ENCODE data around the gene MMP10.

Gene MMP10

DNA sequence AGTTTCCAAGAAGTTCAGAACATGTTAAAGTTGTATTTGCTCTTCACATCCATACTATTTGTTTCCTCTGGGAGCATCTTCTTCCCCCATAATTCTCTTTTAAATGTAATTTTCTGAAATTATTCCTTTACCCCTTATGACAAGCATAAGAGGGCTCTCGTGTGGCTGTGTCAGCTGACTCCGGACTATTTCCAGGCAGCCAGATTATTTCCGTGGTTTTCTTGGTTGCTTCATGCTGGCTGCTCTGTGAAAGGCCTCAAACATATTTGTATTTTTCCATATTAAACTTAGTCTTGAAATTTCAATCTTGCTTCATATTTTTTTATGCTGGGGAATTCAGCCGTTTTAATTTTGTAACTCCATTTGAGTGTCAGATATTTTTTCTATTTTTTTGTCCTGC lies 20.3 kb upstream of the MMP10 start:
- CTCF ChIA-PET: no interaction called here
- no peak for DNase-seq (ENCODE audit: extremely low spot score)
- POLR2A ChIA-PET: no interaction called here
- no peak for TF ChIP-seq FOXK2 (IDR thresholded peaks at IDR 0.05)
- no peak for TF ChIP-seq ELF4 (IDR thresholded peaks at IDR 0.05)
- no peak for TF ChIP-seq NFRKB (IDR thresholded peaks at IDR 0.05)
- no peak for TF ChIP-seq SUZ12 (IDR thresholded peaks at IDR 0.05)
- TF ChIP-seq FOXA1 (IDR thresholded peaks at IDR 0.05): no peak
- TF ChIP-seq BHLHE40 (IDR thresholded peaks at IDR 0.05; ENCODE audit: borderline replicate concordance): no peak
- TF ChIP-seq FOXM1 (IDR thresholded peaks at IDR 0.05; ENCODE audit: borderline replicate concordance): no peak
- TF ChIP-seq TARDBP (IDR thresholded peaks at IDR 0.05): no peak
- TF ChIP-seq HDGF (IDR thresholded peaks at IDR 0.05; ENCODE audit: borderline replicate concordance): no peak
- TF ChIP-seq CTBP1 (IDR thresholded peaks at IDR 0.05; ENCODE audit: borderline replicate concordance): no peak
- TF ChIP-seq ARNT (IDR thresholded peaks at IDR 0.05): no peak
- TF ChIP-seq, protein P1, sequence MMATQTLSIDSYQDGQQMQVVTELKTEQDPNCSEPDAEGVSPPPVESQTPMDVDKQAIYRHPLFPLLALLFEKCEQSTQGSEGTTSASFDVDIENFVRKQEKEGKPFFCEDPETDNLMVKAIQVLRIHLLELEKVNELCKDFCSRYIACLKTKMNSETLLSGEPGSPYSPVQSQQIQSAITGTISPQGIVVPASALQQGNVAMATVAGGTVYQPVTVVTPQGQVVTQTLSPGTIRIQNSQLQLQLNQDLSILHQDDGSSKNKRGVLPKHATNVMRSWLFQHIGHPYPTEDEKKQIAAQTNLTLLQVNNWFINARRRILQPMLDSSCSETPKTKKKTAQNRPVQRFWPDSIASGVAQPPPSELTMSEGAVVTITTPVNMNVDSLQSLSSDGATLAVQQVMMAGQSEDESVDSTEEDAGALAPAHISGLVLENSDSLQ (IDR thresholded peaks at IDR 0.05): no peak
- TF ChIP-seq L3MBTL2 (conservative IDR thresholded peaks at IDR 0.05): no peak

DNA sequence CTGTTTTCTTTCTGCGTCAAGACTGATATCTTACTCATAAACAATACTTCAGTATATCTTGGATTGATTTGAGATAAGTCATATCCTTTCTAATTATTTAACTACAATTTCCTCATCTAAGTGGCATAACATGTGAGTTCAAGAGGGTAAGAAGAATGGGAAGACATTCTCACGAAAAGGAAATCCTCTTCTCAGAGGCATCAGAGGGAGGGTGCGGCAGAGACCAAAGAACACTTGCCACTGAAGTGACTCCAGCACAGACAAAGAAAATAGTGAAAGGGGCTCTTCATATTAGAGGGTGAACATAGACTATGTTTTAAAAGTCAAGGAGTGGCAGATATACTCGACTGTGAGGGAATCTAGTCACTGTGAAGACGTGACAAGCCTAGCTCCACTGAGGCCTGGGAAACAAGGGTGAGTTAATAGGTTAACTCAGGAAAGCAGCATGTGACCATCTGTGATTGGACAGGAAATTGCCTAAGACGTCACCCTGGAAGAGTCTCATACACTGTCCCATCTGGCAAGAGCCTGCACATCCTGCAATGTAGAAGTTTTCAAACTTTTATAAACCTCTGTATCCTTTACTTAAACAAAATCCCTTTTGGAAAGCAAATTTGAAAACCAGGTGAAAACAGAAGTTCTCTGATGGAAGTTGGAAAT lies 19.4 kb upstream of the MMP10 start:
- CTCF ChIA-PET: no interaction called here
- no peak for DNase-seq (ENCODE audit: extremely low spot score)
- TF ChIP-seq FOXM1 (IDR thresholded peaks at IDR 0.05; ENCODE audit: borderline replicate concordance): no peak

DNA sequence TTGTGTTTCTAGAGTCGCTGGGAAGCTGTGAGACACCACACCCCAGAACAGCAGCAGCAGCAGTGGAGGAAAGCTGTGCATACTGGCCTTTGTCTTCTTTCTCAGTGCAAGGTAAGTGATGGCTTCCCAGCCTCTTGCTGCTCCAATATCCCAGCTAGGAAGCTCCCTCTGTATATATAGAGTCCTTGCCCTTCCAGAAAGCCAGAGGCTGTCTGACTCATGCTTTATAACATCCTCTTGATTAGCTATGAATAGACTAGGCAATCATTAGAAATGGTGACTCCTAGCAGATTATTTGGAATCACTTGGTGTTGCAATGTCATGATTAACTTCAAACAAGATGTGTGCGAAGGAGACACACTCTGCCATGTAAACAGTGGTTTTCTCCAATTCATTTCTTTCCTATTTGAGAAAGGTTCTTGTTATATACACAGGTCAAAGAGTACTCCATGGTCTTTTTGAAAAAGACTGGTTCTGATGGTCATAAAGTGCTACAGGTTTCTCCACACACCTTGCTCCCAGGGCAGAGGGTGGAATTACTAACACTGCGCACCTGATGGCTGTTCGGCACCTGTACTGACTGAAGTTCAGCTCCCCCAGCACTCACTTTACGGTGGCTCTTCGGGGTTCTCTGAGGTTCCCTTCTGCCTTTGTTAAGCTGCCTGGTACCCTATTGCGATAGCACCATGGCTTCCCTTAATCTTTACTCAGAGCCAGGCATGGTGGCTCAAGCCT lies 17.8 kb upstream of the MMP10 start, which contains the start of gene MMP1:
MMP1 (minus strand) TSS at position 149 of the 735 bp plus-strand sequence; CDS start at position 81, 68 bp downstream.
- ChIA-PET CTCF (interaction anchor here (0.6 kb wide), 1 partner anchor 160 kb away, joined by 6 read pairs; no protein-coding TSS in a partner anchor), POLR2A (no interaction called here)
- TF ChIP-seq ARNT (IDR thresholded peaks at IDR 0.05) (no peak), FOXK2 (IDR thresholded peaks at IDR 0.05) (no peak)
- TF ChIP-seq, protein P1 (IDR thresholded peaks at IDR 0.05): no peak
- no peak for DNase-seq (ENCODE audit: extremely low spot score)

More for the DNA sequence above, 19.4 kb upstream of the MMP10 start:
- POLR2A ChIA-PET: no interaction called here

DNA sequence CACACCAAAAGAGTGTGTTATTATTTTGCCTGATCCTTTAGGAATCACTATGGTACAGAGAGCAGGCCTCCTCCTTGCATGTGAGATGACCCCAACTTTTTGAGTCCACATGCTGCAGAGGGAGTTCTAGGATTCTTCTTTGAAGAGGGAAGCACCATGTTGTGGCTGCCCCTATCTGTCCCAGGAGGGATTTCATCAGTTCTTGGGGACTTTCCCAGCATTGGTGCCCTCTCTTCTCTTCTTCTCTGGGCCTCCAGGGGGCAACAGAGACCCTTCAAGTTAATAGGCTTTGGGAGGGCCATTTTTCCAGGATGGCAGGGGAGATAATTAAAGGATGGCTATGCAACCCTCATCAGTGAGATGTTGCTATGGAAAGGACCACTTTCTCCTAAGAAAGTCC lies 14.0 kb upstream of the MMP10 start:
- POLR2A ChIA-PET: no interaction called here

DNA sequence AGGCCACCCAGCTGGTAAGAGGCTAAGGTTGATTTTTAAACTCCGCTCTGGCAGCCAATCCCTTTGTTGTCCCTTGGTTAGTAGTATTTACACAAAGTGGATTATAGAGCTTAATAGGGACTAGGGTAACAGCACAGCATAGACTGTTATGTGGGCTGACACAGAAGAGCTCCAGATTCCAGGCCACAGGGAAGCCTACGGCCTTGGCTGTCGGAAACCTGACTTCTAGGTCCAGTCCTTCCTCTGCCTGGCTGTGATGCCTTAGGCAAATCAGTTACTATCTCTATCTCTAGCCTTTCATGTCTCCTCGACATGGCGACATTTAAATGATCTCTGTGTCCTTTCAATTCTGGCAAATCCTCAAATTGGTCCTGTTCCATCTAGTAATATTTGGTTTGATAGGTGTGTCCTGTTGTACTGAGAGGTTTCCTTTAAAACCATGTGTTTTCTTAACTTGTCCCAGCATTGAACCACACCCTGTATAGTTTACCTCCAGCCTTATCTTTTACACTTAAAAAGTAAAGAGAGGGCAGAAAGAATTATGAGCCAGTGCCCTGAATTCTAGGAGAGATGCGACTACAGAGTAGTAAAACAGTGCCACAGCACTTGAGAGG lies 13.4 kb upstream of the MMP10 start:
- ChIA-PET CTCF (no interaction called here), POLR2A (no interaction called here)
- TF ChIP-seq CTBP1 (IDR thresholded peaks at IDR 0.05; ENCODE audit: borderline replicate concordance): no peak
- no peak for TF ChIP-seq FOXK2 (IDR thresholded peaks at IDR 0.05)
- no peak for TF ChIP-seq HDGF (IDR thresholded peaks at IDR 0.05; ENCODE audit: borderline replicate concordance)
- no peak for TF ChIP-seq FOXM1 (IDR thresholded peaks at IDR 0.05; ENCODE audit: borderline replicate concordance)
- no peak for TF ChIP-seq ARNT (IDR thresholded peaks at IDR 0.05)
- no peak for TF ChIP-seq SP1 (IDR thresholded peaks at IDR 0.05)
- TF ChIP-seq BHLHE40 (IDR thresholded peaks at IDR 0.05; ENCODE audit: borderline replicate concordance): no peak
- no peak for TF ChIP-seq TARDBP (IDR thresholded peaks at IDR 0.05)
- TF ChIP-seq FOXA1 (IDR thresholded peaks at IDR 0.05): no peak
- TF ChIP-seq, protein P1 (IDR thresholded peaks at IDR 0.05): no peak
- no peak for TF ChIP-seq LEF1 (IDR thresholded peaks at IDR 0.05; ENCODE audit: borderline replicate concordance)
- no peak for TF ChIP-seq SUZ12 (IDR thresholded peaks at IDR 0.05)
- TF ChIP-seq ELF4 (IDR thresholded peaks at IDR 0.05): no peak
- TF ChIP-seq ZNF384 (IDR thresholded peaks at IDR 0.05): no peak
- DNase-seq (ENCODE audit: extremely low spot score): no peak

More for the DNA sequence above, 14.0 kb upstream of the MMP10 start:
- no peak for TF ChIP-seq FOXA1 (IDR thresholded peaks at IDR 0.05)
- TF ChIP-seq LEF1 (IDR thresholded peaks at IDR 0.05; ENCODE audit: borderline replicate concordance): no peak
- no peak for TF ChIP-seq FOXK2 (IDR thresholded peaks at IDR 0.05)
- TF ChIP-seq BHLHE40 (IDR thresholded peaks at IDR 0.05; ENCODE audit: borderline replicate concordance): no peak
- no peak for TF ChIP-seq ZNF384 (IDR thresholded peaks at IDR 0.05)
- TF ChIP-seq, protein P1 (IDR thresholded peaks at IDR 0.05): no peak
- TF ChIP-seq HDGF (IDR thresholded peaks at IDR 0.05; ENCODE audit: borderline replicate concordance): no peak
- no peak for TF ChIP-seq SP1 (IDR thresholded peaks at IDR 0.05)
- no peak for TF ChIP-seq CTBP1 (IDR thresholded peaks at IDR 0.05; ENCODE audit: borderline replicate concordance)
- no peak for TF ChIP-seq ELF4 (IDR thresholded peaks at IDR 0.05)
- TF ChIP-seq TARDBP (IDR thresholded peaks at IDR 0.05): no peak
- no peak for TF ChIP-seq L3MBTL2 (conservative IDR thresholded peaks at IDR 0.05)
- TF ChIP-seq ARNT (IDR thresholded peaks at IDR 0.05): no peak
- no peak for TF ChIP-seq NFRKB (IDR thresholded peaks at IDR 0.05)
- no peak for TF ChIP-seq SUZ12 (IDR thresholded peaks at IDR 0.05)
- no peak for TF ChIP-seq FOXM1 (IDR thresholded peaks at IDR 0.05; ENCODE audit: borderline replicate concordance)
- peak; percentile 53 for DNase-seq (ENCODE audit: extremely low spot score)
- CTCF ChIA-PET: no interaction called here

Measured in HEK293T (cell line).